Hepatocyte (in vitro differentiated cells): ENCODE measurements around the gene DNAH9. TPM values are rescaled to one million over a fixed set of nuclear protein-coding genes. Genes with fewer than 3 reads are reported as not detected.

Experiments used
- DNase-seq: peaks from one replicate; pipeline ENCODE4 v3.0.0-alpha.2; 2016; ENCODE audit warnings: low spot score
- H2AFZ ChIP-seq: fragments of 200-600 bp; sonication (generic); 2 replicates; pipeline ENCODE4 v1.6.0; 2016; ENCODE audit warnings: antibody characterized with exemption, mild to moderate bottlenecking
- H3K27ac ChIP-seq: fragments of 200-600 bp; sonication (generic); 2 replicates; pipeline ENCODE4 v1.5.1; 2016; ENCODE audit warnings: mild to moderate bottlenecking
- H3K27me3 ChIP-seq: fragments of 200-600 bp; sonication (generic); 2 replicates; pipeline ENCODE4 v1.6.1; 2016
- H3K36me3 ChIP-seq: fragments of 200-600 bp; sonication (generic); replicated peaks from 2 replicates; pipeline ENCODE4 v1.5.1; 2016; ENCODE audit warnings: low read depth; ENCODE audit not compliant: insufficient read depth
- H3K4me1 ChIP-seq: fragments of 200-600 bp; sonication (generic); 2 replicates; pipeline ENCODE4 v1.5.1; 2016; ENCODE audit warnings: mild to moderate bottlenecking, moderate library complexity; ENCODE audit not compliant: insufficient read depth
- H3K4me2 ChIP-seq: fragments of 200-600 bp; sonication (generic); 2 replicates; pipeline ENCODE4 v1.6.0; 2016
- H3K4me3 ChIP-seq: fragments of 200-600 bp; sonication (generic); 2 replicates; pipeline ENCODE4 v1.5.1; 2016; ENCODE audit warnings: mild to moderate bottlenecking
- H3K79me2 ChIP-seq: fragments of 200-600 bp; sonication (generic); 2 replicates; pipeline ENCODE4 v1.6.0; 2017; ENCODE audit warnings: mild to moderate bottlenecking
- H3K9me2 ChIP-seq: fragments of 200-600 bp; sonication (generic); replicated peaks from 2 replicates; pipeline ENCODE4 v1.6.0; 2017; ENCODE audit warnings: mild to moderate bottlenecking; ENCODE audit not compliant: insufficient read depth
- H3K9me3 ChIP-seq: fragments of 200-600 bp; sonication (generic); 2 replicates; pipeline ENCODE4 v1.5.1; 2016; ENCODE audit warnings: low read depth, mild to moderate bottlenecking
- H4K20me1 ChIP-seq: fragments of 200-600 bp; sonication (generic); 2 replicates; pipeline ENCODE4 v1.6.0; 2016; ENCODE audit warnings: mild to moderate bottlenecking; ENCODE audit not compliant: insufficient read depth, poor library complexity, severe bottlenecking
- CTCF ChIP-seq: fragments of 200-600 bp; sonication (generic); IDR thresholded peaks from 2 replicates; pipeline ENCODE4 v1.5.1; 2016; ENCODE audit warnings: antibody characterized with exemption, mild to moderate bottlenecking; ENCODE audit not compliant: poor library complexity
- EZH2 ChIP-seq: fragments of 200-600 bp; sonication (generic); IDR thresholded peaks from 2 replicates; pipeline ENCODE4 v1.6.1; 2016; ENCODE audit warnings: antibody characterized with exemption, mild to moderate bottlenecking, borderline replicate concordance
- EZH2phosphoT487 ChIP-seq: fragments of 200-600 bp; sonication (generic); IDR thresholded peaks from one replicate; pipeline ENCODE4 v1.6.1; 2018; ENCODE audit warnings: antibody characterized with exemption, mild to moderate bottlenecking, low read depth, moderate library complexity; ENCODE audit not compliant: unreplicated experiment, severe bottlenecking
- WGBS: methylation state at CpG from one replicate; pipeline ENCODE4 v1.1.6; 2016; ENCODE audit warnings: low lambda C conversion rate; ENCODE audit errors: missing lambda C conversion rate; 5-methylcytosine and 5-hydroxymethylcytosine counted together
- polyA plus RNA-seq: library from polyadenylated mRNA; unstranded; fragments of >200 nt; fragmentation: Nextera tagmentation; extraction: Ambion mirVana; gene quantifications from 2 replicates; pipeline ENCODE4 v1.2.1, GENCODE V29; 2016
- total RNA-seq: library from RNA; depleted of rRNA; stranded (reverse); fragments of >200 nt; gene quantifications from 2 replicates; pipeline ENCODE4 v1.2.3, GENCODE V29; 2014

Gene DNAH9
- total and polyA plus RNA-seq, 2 experiments from 2014 or later = 1.2 to 2.7 TPM

- Histone ChIP-seq H3K27me3 (no peaks in the 10 kb centered on the region), H2AFZ (no peak overlapping the region), H3K4me1 (no peaks in the 10 kb centered on the region), H3K4me2 (no peak overlapping the region), H3K9me2 (no peaks in the 10 kb centered on the region), H3K36me3 (no peaks in the 10 kb centered on the region), H3K27ac (no peak overlapping the region), H3K79me2 (no peaks in the 10 kb centered on the region), H3K9me3 (no peaks in the 10 kb centered on the region), H3K4me3 (no peak overlapping the region), H4K20me1 (no peaks in the 10 kb centered on the region)
- WGBS = 97% methylated on average over 9 of the region's 9 CpGs
- no peak for TF ChIP-seq EZH2
- no peak for TF ChIP-seq EZH2phosphoT487
- no peak for TF ChIP-seq CTCF
- no peak for DNase-seq
Observed at GRCh38 chr17:11692688-11693087, 94.4 kb downstream of the DNAH9 start.

GRCh38 chr17:11693284-11693683 lies 95.0 kb downstream of the DNAH9 start:
- Histone ChIP-seq H3K36me3 (no peaks in the 10 kb centered on the region), H3K4me1 (no peaks in the 10 kb centered on the region), H4K20me1 (no peaks in the 10 kb centered on the region), H3K9me2 (no peaks in the 10 kb centered on the region), H3K27ac (no peak overlapping the region), H3K79me2 (no peaks in the 10 kb centered on the region), H3K27me3 (no peaks in the 10 kb centered on the region), H3K4me3 (no peak overlapping the region), H3K4me2 (no peak overlapping the region), H2AFZ (no peak overlapping the region), H3K9me3 (no peaks in the 10 kb centered on the region)
- TF ChIP-seq EZH2phosphoT487 (no peak), CTCF (no peak)
- WGBS = 95% methylated on average over 11 of the region's 11 CpGs
- DNase-seq = no peak

- H3K79me2 ChIP-seq = no peaks in the 10 kb centered on the region
- TF ChIP-seq EZH2 (no peak), EZH2phosphoT487 (no peak), CTCF (no peak)
Observed at GRCh38 chr17:11700668-11701067, 102.4 kb downstream of the DNAH9 start.

GRCh38 chr17:11701911-11702310 lies 103.6 kb downstream of the DNAH9 start:
- no peaks in the 10 kb centered on the region for H3K9me3 ChIP-seq
- no peak overlapping the region for H3K4me2 ChIP-seq
- H4K20me1 ChIP-seq = no peaks in the 10 kb centered on the region
- no peak for DNase-seq
- no peak overlapping the region for H3K27ac ChIP-seq
- no peaks in the 10 kb centered on the region for H3K79me2 ChIP-seq
- WGBS = 83% methylated on average over 8 of the region's 8 CpGs
- H3K36me3 ChIP-seq = no peaks in the 10 kb centered on the region
- peaks cover 5% of the 10 kb centered on the region for H3K4me1 ChIP-seq
- H3K27me3 ChIP-seq = no peaks in the 10 kb centered on the region
- no peaks in the 10 kb centered on the region for H3K9me2 ChIP-seq
- TF ChIP-seq EZH2 = no peak
- TF ChIP-seq EZH2phosphoT487 = no peak
- TF ChIP-seq CTCF = no peak
- no peak overlapping the region for H3K4me3 ChIP-seq
- H2AFZ ChIP-seq = no peak overlapping the region

More at GRCh38 chr17:11700668-11701067, 102.4 kb downstream of the DNAH9 start:
- no peak overlapping the region for H2AFZ ChIP-seq
- H3K36me3 ChIP-seq = no peaks in the 10 kb centered on the region
- H3K4me1 ChIP-seq = peaks cover 5% of the 10 kb centered on the region
- H4K20me1 ChIP-seq = no peaks in the 10 kb centered on the region
- H3K9me2 ChIP-seq = no peaks in the 10 kb centered on the region
- H3K27me3 ChIP-seq = no peaks in the 10 kb centered on the region
- no peaks in the 10 kb centered on the region for H3K9me3 ChIP-seq
- DNase-seq = no peak
- WGBS = 92% methylated on average over 3 of the region's 3 CpGs
- no peak overlapping the region for H3K4me2 ChIP-seq
- no peak overlapping the region for H3K4me3 ChIP-seq
- H3K27ac ChIP-seq = no peak overlapping the region
